Measurements from ENCODE around the gene HSPB6. TPM values are rescaled to one million over a fixed set of nuclear protein-coding genes. Genes with fewer than 3 reads are reported as not detected.

Gene HSPB6
- total and polyA plus RNA-seq, 2 of the 8 experiments (the other 6 are each of a cell fraction or from before 2014, with no cell fraction given) = 0.91 TPM; not detected in 1

DNA sequence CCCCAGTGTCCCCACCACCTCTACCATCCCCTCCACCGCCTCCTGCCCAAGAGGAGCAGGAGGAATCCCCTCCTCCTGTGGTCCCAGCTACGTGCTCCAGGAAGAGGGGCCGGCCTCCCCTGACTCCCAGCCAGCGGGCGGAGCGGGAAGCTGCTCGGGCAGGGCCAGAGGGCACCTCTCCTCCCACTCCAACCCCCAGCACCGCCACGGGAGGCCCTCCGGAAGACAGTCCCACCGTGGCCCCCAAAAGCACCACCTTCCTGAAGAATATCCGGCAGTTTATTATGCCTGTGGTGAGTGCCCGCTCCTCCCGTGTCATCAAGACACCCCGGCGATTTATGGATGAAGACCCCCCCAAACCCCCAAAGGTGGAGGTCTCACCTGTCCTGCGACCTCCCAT is 36.2 kb downstream of the HSPB6 start:
- Histone ChIP-seq H3K23ac (ENCODE audit: insufficient read length) (no peak overlapping the region), H2AFZ (ENCODE audit: low read length) (no peak overlapping the region), H3K4me2 (ENCODE audit: insufficient read depth in 1 of 2, low read depth in 2 of 2, low read length in 2 of 2) (no peak overlapping the region), H2BK12ac (ENCODE audit: low read depth, low read length) (no peak overlapping the region), H2BK120ac (replicated peaks; ENCODE audit: low read depth, low read length) (no peak overlapping the region), H3K14ac (ENCODE audit: insufficient read length) (no peak overlapping the region), H4K8ac (ENCODE audit: extremely low read depth, insufficient read depth, low read length) (no peak overlapping the region), H3K79me2 (ENCODE audit: control insufficient read depth in 1 of 2, insufficient read depth in 2 of 2, low read length in 2 of 2) (peaks cover 0 to 20% of the 10 kb centered on the region in 2 experiments; a peak in 2 of 4 replicates), H4K20me1 (replicated peaks in 1 of 2; ENCODE audit: control insufficient read depth in 1 of 2, insufficient read depth in 2 of 2, low read length in 2 of 2) (peaks cover 7 to 9% of the 10 kb centered on the region in 2 experiments), H3K79me1 (ENCODE audit: low read depth, low read length) (peaks cover 8% of the 10 kb centered on the region), H2BK15ac (ENCODE audit: low read length) (no peak overlapping the region), H3K4me1 (replicated peaks in 1 of 4; ENCODE audit: control insufficient read depth in 3 of 4, insufficient read depth in 4 of 4, low read length in 3 of 4) (peaks cover 0 to 11% (median 5%) of the 10 kb centered on the region in 4 experiments; a peak in 6 of 7 replicates), H3K18ac (ENCODE audit: extremely low read depth, low read length) (no peak overlapping the region), H3K23me2 (ENCODE audit: low read depth, low read length) (peaks cover 12% of the 10 kb centered on the region), H3K4me3 (ENCODE audit: extremely low read depth in 1 of 4, insufficient read depth in 2 of 4, low read depth in 3 of 4, low read length in 4 of 4) (no peak overlapping the region), H4K5ac (ENCODE audit: insufficient read length, low read depth, low read length) (no peak overlapping the region), H3K27ac (ENCODE audit: low read depth, low read length) (no peak overlapping the region), H3K27me3 (replicated peaks in 1 of 4; ENCODE audit: control insufficient read depth in 3 of 4, extremely low read depth in 1 of 4, insufficient read depth in 3 of 4, low read length in 3 of 4) (no peaks in the 10 kb centered on the region), H2BK20ac (ENCODE audit: low read length) (no peak overlapping the region), H2AK5ac (ENCODE audit: low read depth, low read length) (no peak overlapping the region), H3K56ac (replicated peaks; ENCODE audit: insufficient read length, low read depth, low read length) (no peak overlapping the region), H3K4ac (replicated peaks; ENCODE audit: insufficient read length, low read depth, low read length) (no peak overlapping the region), H3K9me3 (ENCODE audit: insufficient read depth in 2 of 2, low read depth in 1 of 2, low read length in 1 of 2) (no peaks in the 10 kb centered on the region), H3K36me3 (ENCODE audit: control insufficient read depth in 2 of 4, insufficient read depth in 4 of 4, low read length in 3 of 4) (peaks cover 24 to 47% (median 32%) of the 10 kb centered on the region in 4 experiments), H4K91ac (replicated peaks; ENCODE audit: insufficient read length, low read length) (no peak overlapping the region), H3K9ac (replicated peaks in 1 of 4; ENCODE audit: extremely low read depth in 1 of 4, low read depth in 3 of 4, low read length in 3 of 4) (no peak overlapping the region), H2BK5ac (ENCODE audit: low read depth, low read length) (no peak overlapping the region)
- DNase-seq (ENCODE audit: low read depth in 1 of 2, low spot score in 2 of 2) = no peak
- FAIRE-seq = no peak
- ChIA-PET CTCF (ENCODE audit: partially characterized antibody) (interaction anchor here (1.3 to 11.8 kb wide), 2 partner anchors 18 to 26 kb away, joined by 5 to 80 read pairs; partner anchors contain the start of gene IGFLR1), POLR2A (ENCODE audit: partially characterized antibody) (interaction anchor here (5.0 kb wide), 1 partner anchor 17 kb away, joined by 54 read pairs; no protein-coding TSS in a partner anchor)
- WGBS, 2 experiments (ENCODE audit: extremely low coverage in 1 of 2, insufficient coverage in 1 of 2, insufficient read length in 1 of 2, insufficient replicate concordance in 2 of 2, low coverage in 1 of 2, low lambda C conversion rate in 2 of 2, missing lambda C conversion rate in 1 of 2) = 92% methylated on average over 15 of the region's 17 CpGs; no CpG with 5 or more reads in 1 of the 2 experiments
- TF ChIP-seq NANOG (IDR thresholded peaks at IDR 0.05; ENCODE audit: insufficient read depth, low read depth, low read length, poor library complexity, severe bottlenecking) (no peak), SP1 (IDR thresholded peaks at IDR 0.05; ENCODE audit: low read depth, low read length) (no peak), PHF8 (conservative IDR thresholded peaks at IDR 0.05; ENCODE audit: low read depth, low read length) (no peak), SUZ12 (IDR thresholded peaks at IDR 0.05; ENCODE audit: low read length) (no peak), CEBPB (IDR thresholded peaks at IDR 0.05; ENCODE audit: low read depth, low read length) (no peak), HDAC2 (IDR thresholded peaks at IDR 0.05; ENCODE audit: borderline replicate concordance in 1 of 2, low read depth in 2 of 2, low read length in 2 of 2) (no peak), RFX5 (IDR thresholded peaks at IDR 0.05; ENCODE audit: borderline replicate concordance, low read depth, low read length) (no peak)
- TF ChIP-seq, protein P1, sequence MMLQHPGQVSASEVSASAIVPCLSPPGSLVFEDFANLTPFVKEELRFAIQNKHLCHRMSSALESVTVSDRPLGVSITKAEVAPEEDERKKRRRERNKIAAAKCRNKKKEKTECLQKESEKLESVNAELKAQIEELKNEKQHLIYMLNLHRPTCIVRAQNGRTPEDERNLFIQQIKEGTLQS (IDR thresholded peaks at IDR 0.05; ENCODE audit: insufficient read depth, low read depth, low read length) = no peak
- TF ChIP-seq, protein P2, sequence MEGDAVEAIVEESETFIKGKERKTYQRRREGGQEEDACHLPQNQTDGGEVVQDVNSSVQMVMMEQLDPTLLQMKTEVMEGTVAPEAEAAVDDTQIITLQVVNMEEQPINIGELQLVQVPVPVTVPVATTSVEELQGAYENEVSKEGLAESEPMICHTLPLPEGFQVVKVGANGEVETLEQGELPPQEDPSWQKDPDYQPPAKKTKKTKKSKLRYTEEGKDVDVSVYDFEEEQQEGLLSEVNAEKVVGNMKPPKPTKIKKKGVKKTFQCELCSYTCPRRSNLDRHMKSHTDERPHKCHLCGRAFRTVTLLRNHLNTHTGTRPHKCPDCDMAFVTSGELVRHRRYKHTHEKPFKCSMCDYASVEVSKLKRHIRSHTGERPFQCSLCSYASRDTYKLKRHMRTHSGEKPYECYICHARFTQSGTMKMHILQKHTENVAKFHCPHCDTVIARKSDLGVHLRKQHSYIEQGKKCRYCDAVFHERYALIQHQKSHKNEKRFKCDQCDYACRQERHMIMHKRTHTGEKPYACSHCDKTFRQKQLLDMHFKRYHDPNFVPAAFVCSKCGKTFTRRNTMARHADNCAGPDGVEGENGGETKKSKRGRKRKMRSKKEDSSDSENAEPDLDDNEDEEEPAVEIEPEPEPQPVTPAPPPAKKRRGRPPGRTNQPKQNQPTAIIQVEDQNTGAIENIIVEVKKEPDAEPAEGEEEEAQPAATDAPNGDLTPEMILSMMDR (IDR thresholded peaks at IDR 0.05; ENCODE audit: control extremely low read depth in 1 of 3, insufficient read depth in 1 of 3, low read depth in 1 of 3, low read length in 3 of 3) = no peak

Data from H1 (cell line).